Right atrium auricular region (tissue), 2 donors: Measurements from ENCODE around the gene TBXAS1. TPM values are rescaled to one million over a fixed set of nuclear protein-coding genes. Genes with fewer than 3 reads are reported as not detected.

Source experiments
- DNase-seq: peaks from one replicate; pipeline ENCODE4 v3.0.0-alpha.2; 2019; ENCODE audit warnings: low spot score
- H3K27ac ChIP-seq, 2 donors: fragments of 200-600 bp; sonication (generic); 1 replicate in 1 of 2; 2 replicates in 1 of 2; pipeline ENCODE4 v1.5.1; 2016 to 2019
- H3K27me3 ChIP-seq, 2 donors: fragments of 200-600 bp; sonication (generic); one replicate each; pipeline versions ENCODE4 v1.5.1 to v1.6.0; 2017 to 2019
- H3K36me3 ChIP-seq: fragments of 200-600 bp; sonication (generic); one replicate; pipeline ENCODE4 v1.5.1; 2016
- H3K4me1 ChIP-seq, 2 donors: fragments of 200-600 bp; sonication (generic); one replicate each; pipeline versions ENCODE4 v1.5.1 to v1.6.0; 2017 to 2019
- H3K4me3 ChIP-seq, 2 donors: fragments of 200-600 bp; sonication (generic); 1 replicate in 1 of 2; 2 replicates in 1 of 2; pipeline ENCODE4 v1.5.1; 2017 to 2019; ENCODE audit warnings: mild to moderate bottlenecking in 1 of 2, moderate library complexity in 1 of 2
- H3K9me3 ChIP-seq, 2 donors: fragments of 200-600 bp; sonication (generic); one replicate each; pipeline ENCODE4 v1.5.1; 2019
- CTCF ChIP-seq, 2 donors: fragments of 200-600 bp; sonication (generic); IDR thresholded peaks; one replicate each; pipeline ENCODE4 v1.5.1; 2019; ENCODE audit warnings: antibody characterized with exemption in 2 of 2
- total RNA-seq, 2 donors: library from RNA; depleted of rRNA; stranded (reverse); fragments of >200 nt; gene quantifications; one replicate each; pipeline ENCODE4 v1.1.0, GENCODE V29; 2016

The TBXAS1 gene
- total RNA-seq, 2 donors from 2014 or later = 4.6 to 15.3 TPM

GRCh38 chr7:139870380-139870779, 41.3 kb downstream of the TBXAS1 start:
- DNase-seq = no peak
- no peaks in the 10 kb centered on the region for H3K36me3 ChIP-seq
- H3K4me3 ChIP-seq = no peak overlapping the region
- H3K4me1 ChIP-seq = peaks cover 0 to 8% of the 10 kb centered on the region in 2 donors
- H3K27ac ChIP-seq = no peak overlapping the region
- no peaks in the 10 kb centered on the region for H3K27me3 ChIP-seq
- no peak for TF ChIP-seq CTCF (IDR thresholded peaks at IDR 0.05)
- no peaks in the 10 kb centered on the region for H3K9me3 ChIP-seq

GRCh38 chr7:139871331-139871730, 42.3 kb downstream of the TBXAS1 start:
- peak; percentile 53 for DNase-seq
- Histone ChIP-seq H3K36me3 (no peaks in the 10 kb centered on the region), H3K9me3 (no peaks in the 10 kb centered on the region), H3K27ac (no peak overlapping the region), H3K4me1 (peaks cover 0 to 13% of the 10 kb centered on the region in 2 donors), H3K4me3 (no peak overlapping the region), H3K27me3 (no peaks in the 10 kb centered on the region)
- no peak for TF ChIP-seq CTCF (IDR thresholded peaks at IDR 0.05)

GRCh38 chr7:139871820-139872219, 42.8 kb downstream of the TBXAS1 start:
- Histone ChIP-seq H3K4me3 (no peak overlapping the region), H3K4me1 (peaks cover 0 to 13% of the 10 kb centered on the region in 2 donors), H3K36me3 (no peaks in the 10 kb centered on the region), H3K27me3 (no peaks in the 10 kb centered on the region), H3K9me3 (no peaks in the 10 kb centered on the region), H3K27ac (no peak overlapping the region)
- no peak for TF ChIP-seq CTCF (IDR thresholded peaks at IDR 0.05)
- no peak for DNase-seq

- peak; percentile 57 for DNase-seq
- H3K27ac ChIP-seq = no peak overlapping the region
- H3K9me3 ChIP-seq = no peaks in the 10 kb centered on the region
- H3K36me3 ChIP-seq = no peaks in the 10 kb centered on the region
- no peaks in the 10 kb centered on the region for H3K27me3 ChIP-seq
- H3K4me3 ChIP-seq = no peak overlapping the region
- TF ChIP-seq CTCF (IDR thresholded peaks at IDR 0.05) = no peak
- H3K4me1 ChIP-seq = peaks cover 0 to 13% of the 10 kb centered on the region in 2 donors
These were observed 44.7 kb downstream of the TBXAS1 start for GRCh38 chr7:139873593-139874301.

- H3K4me3 ChIP-seq = no peak overlapping the region
- no peak for TF ChIP-seq CTCF (IDR thresholded peaks at IDR 0.05)
- H3K4me1 ChIP-seq = peaks cover 0 to 13% of the 10 kb centered on the region in 2 donors
- H3K9me3 ChIP-seq = no peaks in the 10 kb centered on the region
- H3K27ac ChIP-seq = no peak overlapping the region
- peak; percentile 36 for DNase-seq
- H3K27me3 ChIP-seq = no peaks in the 10 kb centered on the region
- no peaks in the 10 kb centered on the region for H3K36me3 ChIP-seq
These were observed 45.2 kb downstream of the TBXAS1 start for GRCh38 chr7:139874302-139874629.

GRCh38 chr7:139875821-139876241, 46.8 kb downstream of the TBXAS1 start:
- H3K9me3 ChIP-seq = no peaks in the 10 kb centered on the region
- no peaks in the 10 kb centered on the region for H3K27me3 ChIP-seq
- no peak for TF ChIP-seq CTCF (IDR thresholded peaks at IDR 0.05)
- peaks cover 0 to 11% of the 10 kb centered on the region in 2 donors for H3K4me1 ChIP-seq
- no peak overlapping the region for H3K27ac ChIP-seq
- no peaks in the 10 kb centered on the region for H3K36me3 ChIP-seq
- DNase-seq = peak; percentile 59
- no peak overlapping the region for H3K4me3 ChIP-seq
